22Rv1 (cell line): Measurements from ENCODE around the gene JARID2.

ENCODE experiments used
- H3K27ac ChIP-seq: fragments of 450-650 bp; 2 replicates; pipeline ENCODE4 v1.5.1; 2017
- ZFX ChIP-seq: fragments of 450-650 bp; IDR thresholded peaks from 2 replicates; pipeline ENCODE4 v1.6.1; 2017; ENCODE audit warnings: antibody characterized with exemption, borderline replicate concordance
- TF ChIP-seq, protein P1 (sequence below): fragments of 450-650 bp; IDR thresholded peaks from 2 replicates; pipeline ENCODE4 v1.5.1; 2017; ENCODE audit warnings: mild to moderate bottlenecking

Gene JARID2

DNA sequence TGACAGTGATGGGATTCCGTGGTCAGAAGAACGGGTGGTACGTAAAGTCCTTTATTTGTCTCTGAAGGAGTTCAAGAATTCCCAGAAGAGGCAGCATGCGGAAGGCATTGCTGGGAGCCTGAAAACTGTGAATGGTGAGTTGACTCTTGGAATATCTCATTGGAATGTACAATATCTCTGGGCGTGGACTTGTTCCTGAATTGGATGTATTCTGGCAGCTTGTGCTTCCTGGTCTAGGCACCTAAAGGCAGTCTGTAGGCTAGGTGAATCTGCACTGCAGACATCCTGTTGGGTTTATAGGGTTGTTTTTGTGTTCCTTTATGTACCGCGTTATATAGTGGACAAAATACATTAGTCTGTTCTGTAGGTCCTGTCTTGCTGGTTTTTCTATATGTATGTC, 128.2 kb downstream of the JARID2 start:
- H3K27ac ChIP-seq: no peak overlapping the region
- no peak for TF ChIP-seq ZFX
- TF ChIP-seq, protein P1, sequence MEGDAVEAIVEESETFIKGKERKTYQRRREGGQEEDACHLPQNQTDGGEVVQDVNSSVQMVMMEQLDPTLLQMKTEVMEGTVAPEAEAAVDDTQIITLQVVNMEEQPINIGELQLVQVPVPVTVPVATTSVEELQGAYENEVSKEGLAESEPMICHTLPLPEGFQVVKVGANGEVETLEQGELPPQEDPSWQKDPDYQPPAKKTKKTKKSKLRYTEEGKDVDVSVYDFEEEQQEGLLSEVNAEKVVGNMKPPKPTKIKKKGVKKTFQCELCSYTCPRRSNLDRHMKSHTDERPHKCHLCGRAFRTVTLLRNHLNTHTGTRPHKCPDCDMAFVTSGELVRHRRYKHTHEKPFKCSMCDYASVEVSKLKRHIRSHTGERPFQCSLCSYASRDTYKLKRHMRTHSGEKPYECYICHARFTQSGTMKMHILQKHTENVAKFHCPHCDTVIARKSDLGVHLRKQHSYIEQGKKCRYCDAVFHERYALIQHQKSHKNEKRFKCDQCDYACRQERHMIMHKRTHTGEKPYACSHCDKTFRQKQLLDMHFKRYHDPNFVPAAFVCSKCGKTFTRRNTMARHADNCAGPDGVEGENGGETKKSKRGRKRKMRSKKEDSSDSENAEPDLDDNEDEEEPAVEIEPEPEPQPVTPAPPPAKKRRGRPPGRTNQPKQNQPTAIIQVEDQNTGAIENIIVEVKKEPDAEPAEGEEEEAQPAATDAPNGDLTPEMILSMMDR: no peak

DNA sequence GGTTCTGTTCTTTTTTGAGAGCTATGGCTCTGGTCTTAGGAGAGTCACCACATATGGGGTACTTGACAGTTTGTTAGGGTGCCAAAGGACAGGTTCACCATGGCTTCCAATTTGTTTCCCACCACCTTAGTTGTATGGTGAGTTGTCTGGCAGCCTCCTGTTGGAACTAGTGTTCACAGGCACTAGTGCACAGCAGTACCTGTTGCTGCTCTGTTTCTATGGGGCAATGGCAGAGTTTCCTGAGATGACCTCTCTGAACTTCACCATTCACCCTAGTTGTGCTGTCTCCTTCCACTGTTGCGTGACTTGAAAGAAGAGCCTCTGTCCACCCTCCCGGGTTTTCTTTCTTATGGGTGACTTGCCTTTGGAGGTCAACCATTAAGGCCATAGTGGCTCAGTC, 129.1 kb downstream of the JARID2 start:
- no peak overlapping the region for H3K27ac ChIP-seq
- TF ChIP-seq, protein P1: no peak
- no peak for TF ChIP-seq ZFX

DNA sequence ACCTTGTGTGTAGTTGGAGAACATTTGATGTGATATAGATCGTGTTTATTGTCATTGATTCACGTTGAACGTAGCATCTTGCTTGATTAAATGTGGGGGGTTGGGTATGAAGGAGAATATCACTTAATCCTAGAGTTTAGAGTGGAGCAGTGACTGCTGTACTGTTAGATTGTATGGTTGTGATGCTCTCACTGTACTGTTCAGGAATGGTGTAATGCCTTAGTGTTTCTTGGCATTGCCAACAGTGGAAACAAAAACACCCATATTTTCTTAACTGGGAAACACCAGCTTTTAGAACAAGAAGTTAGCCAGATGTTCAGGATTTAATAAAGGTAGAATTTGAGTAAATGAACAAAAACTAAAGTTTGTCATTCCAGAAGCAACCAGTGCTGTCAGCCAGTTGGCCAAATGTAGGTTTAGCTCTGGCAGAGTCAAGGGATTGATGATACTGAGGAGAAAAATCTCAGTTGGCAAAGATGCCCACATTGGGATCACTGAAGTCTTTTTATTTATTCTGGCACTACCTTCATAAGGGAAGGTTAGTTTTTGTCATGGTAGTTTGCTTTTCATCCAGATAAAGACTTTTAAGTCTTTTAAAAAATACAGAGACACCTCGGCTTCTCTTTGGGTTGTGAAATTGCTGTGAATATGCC, 129.9 kb downstream of the JARID2 start:
- H3K27ac ChIP-seq: no peak overlapping the region
- no peak for TF ChIP-seq ZFX
- TF ChIP-seq, protein P1: no peak

DNA sequence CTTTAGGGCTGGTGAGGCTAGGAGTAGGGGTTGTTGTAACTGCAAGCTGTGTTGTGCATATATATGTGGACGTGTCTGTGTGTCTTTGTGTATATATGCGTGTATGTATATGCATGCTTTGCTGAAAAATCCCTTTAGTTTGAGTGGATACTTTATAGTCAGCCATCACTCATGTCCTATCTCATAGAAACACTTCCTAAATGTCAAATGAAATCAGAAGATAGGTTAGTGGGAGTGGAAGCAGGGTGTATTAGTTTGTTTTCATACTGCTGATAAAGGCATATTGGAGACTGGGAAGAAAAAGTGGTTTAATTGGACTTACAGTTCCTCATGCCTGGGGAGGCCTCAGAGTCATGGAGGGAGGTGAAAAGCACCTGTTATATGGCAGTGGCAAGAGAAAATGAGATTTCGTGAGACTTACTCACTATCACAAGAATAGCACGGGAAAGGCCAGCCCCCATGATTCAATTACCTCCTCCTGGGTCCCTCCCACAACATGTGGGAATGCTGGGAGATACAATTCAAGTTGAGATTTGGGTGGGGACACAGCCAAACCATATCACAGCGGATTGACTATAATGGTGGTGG, 131.1 kb downstream of the JARID2 start:
- no peak for TF ChIP-seq ZFX
- TF ChIP-seq, protein P1: no peak
- no peak overlapping the region for H3K27ac ChIP-seq

DNA sequence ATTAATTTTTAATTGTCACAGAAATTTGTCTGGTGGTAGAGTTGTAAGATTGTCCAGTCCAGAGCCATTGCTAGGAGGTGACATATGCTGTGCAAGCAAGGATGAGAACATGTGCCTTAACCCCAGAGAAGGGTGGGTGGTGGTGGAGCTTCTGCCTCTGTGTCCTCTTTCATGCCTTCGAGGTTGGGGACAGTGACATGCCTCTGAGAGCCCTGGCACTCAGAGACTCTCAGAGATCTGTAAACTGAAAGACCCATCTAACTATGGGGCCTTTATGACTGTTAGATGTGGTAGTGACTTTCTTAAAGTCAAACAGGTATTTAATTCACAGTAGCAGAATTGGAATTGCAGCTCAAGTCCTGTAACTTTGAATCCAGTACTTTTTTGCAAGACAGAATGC, 132.4 kb downstream of the JARID2 start:
- no peak overlapping the region for H3K27ac ChIP-seq
- TF ChIP-seq, protein P1: no peak
- no peak for TF ChIP-seq ZFX

DNA sequence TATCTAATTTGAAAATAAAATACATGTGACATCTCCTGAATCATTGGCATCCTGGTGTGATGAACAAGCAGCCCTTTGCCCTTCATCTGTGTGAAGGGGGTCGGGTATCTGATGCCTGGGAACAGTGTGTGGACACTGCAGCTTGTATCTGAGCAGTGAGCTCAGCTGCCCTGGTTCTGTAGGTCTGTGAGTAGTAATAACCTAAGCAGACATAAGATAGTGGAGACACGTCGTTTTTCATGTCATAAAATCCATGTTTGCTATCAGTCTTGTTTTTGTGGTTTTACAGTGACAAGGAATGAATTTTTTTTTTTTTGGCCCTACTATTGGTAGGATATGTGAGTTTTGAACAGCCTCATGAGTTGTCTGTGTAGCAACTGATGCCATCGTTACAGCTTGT, 133.0 kb downstream of the JARID2 start:
- TF ChIP-seq, protein P1: no peak
- no peak for TF ChIP-seq ZFX
- no peak overlapping the region for H3K27ac ChIP-seq

GRCh38 chr6:15380351-15380750, 134.5 kb downstream of the JARID2 start:
- no peak overlapping the region for H3K27ac ChIP-seq
- no peak for TF ChIP-seq ZFX
- TF ChIP-seq, protein P1: no peak
